Mesenteric fat pad (tissue), 1 donor: ENCODE data around the gene ATP5ME. TPM values are rescaled to one million over a fixed set of nuclear protein-coding genes. Genes with fewer than 3 reads are reported as not detected.
"Not testable (repeated sequence)": the region's sequence is repeated elsewhere in the genome, so short reads cannot be mapped to it uniquely, and the experiment has no call there.

ENCODE experiments used
- DNase-seq: peaks from one replicate; pipeline ENCODE4 v3.0.0-alpha.2; 2020; ENCODE audit warnings: low spot score
- long read RNA-seq: library from polyadenylated mRNA; unstranded; transcript quantifications from one replicate; pipeline ENCODE4 v2.0.0, GENCODE V29; 2020
- total RNA-seq: library from RNA; stranded (reverse); fragmentation: NEBNext Ultra II Directional; extraction: Animal tissue kit (Norgen Biotek cat#: 25700); gene quantifications from one replicate; pipeline ENCODE4 v1.2.1, GENCODE V29; 2021
- donor health status: DM: yes; HTN: yes; CAD: no.

The ATP5ME gene
- 210 TPM for total RNA-seq
- long read RNA-seq, transcript ATP5ME-201 (4 exons, 365 nt), result major isoform, 21 of 25 reads
- long read RNA-seq, partial matches to known transcripts, result 2 of 25 reads
- long read RNA-seq, other reads (novel, unspliced or antisense), result 0 of 25 reads

GRCh38 chr4:674172-675035 is at the start of gene ATP5ME, which contains the start of gene MYL5:
Gene ATP5ME, minus strand, starts transcription at chr4:674276. Its CDS starts 29 bp downstream, at chr4:674247.
Gene MYL5, plus strand, starts transcription at chr4:674542. Its CDS starts 3,485 bp downstream, at chr4:678027.
- peak; percentile 100 for DNase-seq

DNA sequence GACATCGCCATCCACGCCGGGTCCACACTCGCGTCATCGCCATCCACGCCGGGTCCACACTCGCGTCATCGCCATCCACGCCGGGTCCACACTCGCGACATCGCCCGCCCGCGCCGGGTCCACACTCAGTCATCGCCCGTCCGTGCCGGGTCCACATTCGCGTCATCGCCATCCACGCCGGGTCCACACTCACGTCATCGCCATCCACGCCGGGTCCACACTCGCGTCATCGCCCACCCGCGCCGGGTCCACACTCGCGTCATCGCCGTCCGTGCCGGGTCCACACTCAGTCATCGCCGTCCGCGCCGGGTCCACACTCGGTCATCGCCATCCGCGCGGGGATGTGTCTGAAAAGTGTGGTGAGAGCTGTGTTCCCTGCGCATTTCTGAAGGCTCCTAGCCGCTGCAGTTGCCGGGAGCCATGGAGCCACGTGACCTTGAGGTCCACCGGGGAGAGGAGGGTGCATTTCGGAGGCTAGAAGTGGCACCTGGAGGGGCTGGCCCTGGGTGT is 48.8 kb upstream of the ATP5ME start:
- no peak for DNase-seq

DNA sequence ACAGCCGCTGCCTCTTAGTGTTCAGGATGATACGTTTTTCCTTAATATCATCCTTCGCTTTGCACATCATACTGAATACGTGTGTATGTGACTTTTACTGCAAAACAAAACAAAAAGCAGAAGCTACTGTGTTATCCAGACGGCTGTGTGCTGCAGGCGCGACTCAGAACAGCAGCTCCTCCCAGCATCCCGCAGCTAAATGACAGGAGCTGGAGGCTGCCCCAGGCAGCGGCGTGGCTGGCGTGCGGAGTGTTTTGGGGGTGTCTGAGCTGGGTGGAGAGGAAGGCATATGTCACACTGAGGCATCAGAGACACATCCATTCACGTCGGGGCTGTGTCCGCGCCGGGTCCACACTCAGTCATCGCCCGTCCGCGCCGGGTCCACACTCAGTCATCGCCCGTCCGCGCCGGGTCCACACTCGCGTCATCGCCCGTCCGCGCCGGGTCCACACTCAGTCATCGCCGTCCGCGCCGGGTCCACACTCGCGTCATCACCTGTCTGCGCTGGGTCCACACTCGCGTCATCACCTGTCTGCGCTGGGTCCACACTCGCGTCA is 48.2 kb upstream of the ATP5ME start:
- DNase-seq, result no peak

- DNase-seq, result no peak
These were observed 47.4 kb upstream of the ATP5ME start for GRCh38 chr4:721261-722168.

DNA sequence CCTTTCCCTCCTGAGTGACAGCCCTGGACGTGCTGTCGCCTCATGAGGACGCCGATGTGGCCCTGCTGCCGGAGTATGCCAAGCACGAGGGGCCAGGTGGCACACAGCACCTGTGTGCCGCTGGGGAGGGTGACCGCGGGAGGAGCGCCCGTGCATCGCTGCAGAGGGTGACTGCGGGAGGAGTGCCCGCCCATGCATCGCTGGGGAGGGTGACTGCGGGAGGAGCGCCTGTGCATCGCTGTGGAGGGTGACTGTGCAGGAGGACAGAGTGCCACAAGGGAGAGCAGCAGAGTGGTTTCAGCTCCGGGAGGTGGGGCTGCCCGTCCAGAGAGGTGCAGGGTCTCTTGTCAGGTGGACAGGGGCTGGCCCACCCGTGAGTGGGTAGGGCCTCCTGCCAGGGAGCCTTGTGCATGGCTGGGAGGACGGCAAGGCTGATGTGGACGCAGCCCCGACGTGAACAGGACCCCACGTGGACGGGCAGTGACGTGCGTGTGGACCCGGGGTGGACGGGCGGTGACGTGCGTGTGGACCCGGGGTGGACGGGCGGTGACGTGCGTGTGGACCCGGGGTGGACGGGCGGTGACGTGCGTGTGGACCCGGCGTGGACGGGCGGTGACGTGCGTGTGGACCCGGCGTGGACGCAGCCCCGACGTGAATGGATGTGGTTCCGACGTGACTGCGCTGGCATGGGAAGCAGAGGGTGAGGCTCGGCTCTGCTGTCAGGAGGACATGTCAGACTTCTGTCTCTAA is 46.2 kb upstream of the ATP5ME start:
- no peak for DNase-seq

- DNase-seq, result no peak
These were observed 44.4 kb upstream of the ATP5ME start for GRCh38 chr4:718460-718859.

DNA sequence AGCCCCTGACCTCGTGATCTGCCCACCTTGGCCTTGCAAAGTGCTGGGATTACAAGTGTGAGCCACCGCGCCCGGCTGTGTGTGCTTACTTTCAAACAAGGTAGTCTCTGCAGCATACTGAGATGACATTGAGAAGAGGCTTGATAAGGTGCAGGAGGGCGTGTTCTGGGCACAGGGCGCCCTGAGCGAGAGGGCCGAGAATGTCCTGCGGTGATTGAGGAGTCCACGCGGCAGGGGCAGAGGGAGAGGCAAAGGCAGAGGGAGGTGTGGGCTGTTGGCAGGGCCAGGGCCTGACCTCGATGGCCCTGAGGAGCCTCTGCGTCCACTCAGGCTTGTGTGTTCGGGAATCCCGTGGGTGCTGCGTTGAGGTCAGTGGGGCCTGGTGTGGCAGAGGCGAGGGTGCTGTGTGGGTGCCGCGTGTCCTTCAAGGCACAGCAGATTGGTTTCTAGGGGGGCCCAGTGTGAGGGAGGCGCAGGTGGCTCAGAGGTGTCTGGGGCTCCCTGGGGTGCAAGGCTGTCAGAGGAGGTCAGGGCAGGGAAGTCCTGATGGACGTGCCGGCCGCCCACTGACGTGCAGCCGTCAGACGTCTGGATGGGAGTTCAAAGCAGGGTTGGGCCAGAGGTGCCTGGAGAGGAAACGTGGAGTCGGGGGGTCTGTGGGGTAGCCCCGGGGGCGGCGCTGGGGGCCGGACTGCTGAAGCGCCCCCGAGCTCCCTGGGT is 43.7 kb upstream of the ATP5ME start:
- DNase-seq, result no peak

- no peak for DNase-seq
These were observed 40.0 kb upstream of the ATP5ME start for GRCh38 chr4:714087-714486.

- DNase-seq, result no peak
These were observed 39.0 kb upstream of the ATP5ME start for GRCh38 chr4:712916-713632.

GRCh38 chr4:712093-712492 is 38.0 kb upstream of the ATP5ME start:
- no peak for DNase-seq

GRCh38 chr4:710916-711315 is 36.8 kb upstream of the ATP5ME start:
- DNase-seq, result no peak

DNA sequence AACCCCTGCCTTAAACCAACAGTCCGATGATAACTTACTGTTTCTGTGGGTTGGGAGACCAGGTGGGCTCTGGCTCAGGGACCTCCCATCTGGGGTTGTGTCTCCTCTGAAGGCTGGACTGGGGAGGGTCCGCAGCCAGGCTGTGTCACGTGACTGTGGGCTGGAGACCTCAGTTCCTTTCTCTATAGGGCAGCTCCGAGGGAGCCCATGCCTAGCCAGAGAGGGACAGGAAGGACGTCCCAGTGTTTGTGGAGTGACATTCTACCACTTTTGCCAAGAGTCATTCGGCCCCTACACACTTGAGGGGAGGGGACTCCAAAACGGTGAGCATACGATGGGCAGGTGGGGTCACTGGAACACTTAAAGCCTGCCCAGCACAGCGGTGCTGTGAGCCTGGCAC is 36.0 kb upstream of the ATP5ME start:
- DNase-seq, result no peak

- no peak for DNase-seq
These were observed 35.3 kb upstream of the ATP5ME start for GRCh38 chr4:709348-709747.

DNA sequence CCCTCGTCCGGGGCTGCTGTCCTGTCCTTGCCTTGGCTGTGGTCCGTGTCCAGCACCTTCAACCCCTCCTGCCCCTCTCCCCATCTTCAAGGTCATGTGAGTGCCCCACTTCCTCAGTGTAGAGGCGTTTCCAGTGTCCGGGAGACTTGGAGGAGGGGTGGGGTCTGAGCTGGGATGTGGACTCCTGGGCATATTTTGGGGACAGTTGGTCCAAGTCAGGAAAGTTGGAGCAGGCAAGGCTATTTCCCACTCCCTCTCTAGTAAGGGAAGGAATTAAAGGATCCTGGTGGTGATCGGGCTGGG is 34.5 kb upstream of the ATP5ME start:
- no peak for DNase-seq

- DNase-seq, result no peak
These were observed 34.0 kb upstream of the ATP5ME start for GRCh38 chr4:707929-708630.

DNA sequence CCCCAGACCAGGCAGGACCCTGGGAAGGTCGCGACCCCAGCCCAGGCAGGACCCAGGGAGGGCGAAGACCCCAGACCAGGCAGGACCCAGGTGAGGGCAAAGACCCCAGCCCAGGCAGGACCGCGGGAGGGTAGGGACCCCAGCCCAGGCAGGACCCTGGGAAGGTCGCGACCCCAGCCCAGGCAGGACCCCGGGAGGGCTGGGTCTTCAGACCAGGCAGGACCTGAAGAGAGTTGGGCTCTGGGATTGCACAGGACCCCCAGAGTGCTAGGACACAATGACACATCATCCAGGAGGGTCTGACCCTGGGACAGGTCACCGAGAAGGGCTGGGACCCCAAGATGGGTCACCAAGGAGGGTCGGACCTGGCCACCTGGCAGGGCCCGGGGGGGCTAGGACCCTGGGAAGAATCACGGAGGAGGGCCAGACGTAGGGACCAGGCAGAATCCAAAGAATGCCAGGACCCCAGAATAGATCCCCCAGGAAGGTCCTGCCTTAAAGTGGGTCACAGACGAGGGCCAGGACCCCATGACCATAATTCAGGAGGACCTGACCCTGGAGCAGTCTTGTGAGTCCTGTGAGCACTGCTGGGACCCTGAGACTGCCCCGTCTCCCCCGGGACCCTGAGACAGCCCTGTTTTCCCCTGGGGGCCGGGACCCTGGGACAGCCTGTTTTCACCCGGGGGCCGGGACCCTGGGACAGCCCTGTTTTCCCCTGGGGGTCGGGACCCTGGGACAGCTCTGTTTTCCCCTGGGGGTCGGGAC is 32.9 kb upstream of the ATP5ME start:
- DNase-seq, result no peak

DNA sequence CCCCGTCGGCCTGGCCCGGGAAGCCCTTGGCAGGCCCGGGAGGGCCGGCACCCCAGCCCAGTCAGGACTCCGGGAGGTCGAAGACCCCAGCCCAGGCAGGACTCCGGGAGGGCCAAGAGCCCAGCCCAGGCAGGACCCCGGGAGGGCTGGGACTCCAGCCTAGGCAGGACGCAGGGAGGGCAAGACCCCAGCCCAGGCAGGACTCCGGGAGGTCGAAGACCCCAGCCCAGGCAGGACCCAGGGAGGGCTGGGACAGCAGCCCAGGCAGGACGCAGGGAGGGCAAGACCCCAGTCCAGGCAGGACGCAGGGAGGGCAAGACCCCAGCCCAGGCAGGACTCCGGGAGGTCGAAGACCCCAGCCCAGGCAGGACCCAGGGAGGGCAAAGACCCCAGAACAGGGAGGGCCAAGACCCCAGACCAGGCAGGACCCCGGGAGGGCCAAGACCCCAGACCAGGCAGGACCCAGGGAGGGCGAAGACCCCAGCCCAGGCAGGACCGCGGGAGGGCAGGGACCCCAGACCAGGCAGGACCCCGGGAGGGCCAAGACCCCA is 32.1 kb upstream of the ATP5ME start:
- DNase-seq, result not testable (repeated sequence)
